ENCODE data around the gene EVL.

DNA sequence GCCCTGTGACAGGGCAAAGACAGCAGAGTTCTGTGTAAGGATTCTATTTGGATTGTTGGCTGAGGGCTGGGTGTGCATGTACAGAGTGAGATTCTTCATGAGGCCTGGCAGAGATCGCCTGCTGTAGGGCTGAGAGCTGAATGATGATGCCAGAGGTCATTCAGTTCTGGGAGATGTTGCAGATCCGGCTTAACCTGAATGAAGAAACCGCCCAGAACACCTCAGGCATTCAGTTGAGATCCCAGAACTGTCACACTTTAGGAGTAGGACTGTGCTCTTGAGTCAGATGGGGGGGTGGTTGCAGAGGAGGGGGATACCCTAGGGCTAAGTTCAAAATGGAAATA, 5.8 kb upstream of the EVL start:
- TF ChIP-seq, protein P1, sequence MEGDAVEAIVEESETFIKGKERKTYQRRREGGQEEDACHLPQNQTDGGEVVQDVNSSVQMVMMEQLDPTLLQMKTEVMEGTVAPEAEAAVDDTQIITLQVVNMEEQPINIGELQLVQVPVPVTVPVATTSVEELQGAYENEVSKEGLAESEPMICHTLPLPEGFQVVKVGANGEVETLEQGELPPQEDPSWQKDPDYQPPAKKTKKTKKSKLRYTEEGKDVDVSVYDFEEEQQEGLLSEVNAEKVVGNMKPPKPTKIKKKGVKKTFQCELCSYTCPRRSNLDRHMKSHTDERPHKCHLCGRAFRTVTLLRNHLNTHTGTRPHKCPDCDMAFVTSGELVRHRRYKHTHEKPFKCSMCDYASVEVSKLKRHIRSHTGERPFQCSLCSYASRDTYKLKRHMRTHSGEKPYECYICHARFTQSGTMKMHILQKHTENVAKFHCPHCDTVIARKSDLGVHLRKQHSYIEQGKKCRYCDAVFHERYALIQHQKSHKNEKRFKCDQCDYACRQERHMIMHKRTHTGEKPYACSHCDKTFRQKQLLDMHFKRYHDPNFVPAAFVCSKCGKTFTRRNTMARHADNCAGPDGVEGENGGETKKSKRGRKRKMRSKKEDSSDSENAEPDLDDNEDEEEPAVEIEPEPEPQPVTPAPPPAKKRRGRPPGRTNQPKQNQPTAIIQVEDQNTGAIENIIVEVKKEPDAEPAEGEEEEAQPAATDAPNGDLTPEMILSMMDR (IDR thresholded peaks at IDR 0.05; ENCODE audit: low read depth, low read length) = no peak
- no peak for TF ChIP-seq EZH2phosphoT487 (IDR thresholded peaks at IDR 0.05; ENCODE audit: low read depth)
